ENCODE results near the gene PDE9A. TPM values are rescaled to one million over a fixed set of nuclear protein-coding genes. Genes with fewer than 3 reads are reported as not detected.

The PDE9A gene
- total RNA-seq, 1 donor from 2014 or later = 27.4 TPM

- Mint-ChIP-seq H3K4me3 (no peak overlapping the region), H3K36me3 (peaks cover 19% of the 10 kb centered on the region), H3K27me3 (ENCODE audit: low read depth) (no peaks in the 10 kb centered on the region), H3K27ac (no peak overlapping the region), H3K4me1 (no peaks in the 10 kb centered on the region), H3K9me3 (no peaks in the 10 kb centered on the region)
- TF ChIP-seq CTCF (IDR thresholded peaks at IDR 0.05; ENCODE audit: unreplicated experiment) = no peak
- no peak for DNase-seq (ENCODE audit: low spot score in 2 of 2, unreplicated experiment in 2 of 2)
Observed at GRCh38 chr21:42759594-42759927, 106.1 kb downstream of the PDE9A start.

- Mint-ChIP-seq H3K27me3 (ENCODE audit: low read depth) (no peaks in the 10 kb centered on the region), H3K27ac (no peak overlapping the region), H3K4me1 (no peaks in the 10 kb centered on the region), H3K36me3 (peaks cover 21% of the 10 kb centered on the region), H3K4me3 (no peak overlapping the region), H3K9me3 (no peaks in the 10 kb centered on the region)
- TF ChIP-seq CTCF (IDR thresholded peaks at IDR 0.05; ENCODE audit: unreplicated experiment) = no peak
- no peak for DNase-seq (ENCODE audit: low spot score in 2 of 2, unreplicated experiment in 2 of 2)
Observed at GRCh38 chr21:42760361-42760950, 107.0 kb downstream of the PDE9A start.

- H3K9me3 Mint-ChIP-seq = no peaks in the 10 kb centered on the region
- H3K27ac Mint-ChIP-seq = no peak overlapping the region
Observed at GRCh38 chr21:42760951-42761751, 107.7 kb downstream of the PDE9A start.

GRCh38 chr21:42761776-42762335, 108.4 kb downstream of the PDE9A start:
- Mint-ChIP-seq H3K9me3 (no peaks in the 10 kb centered on the region), H3K27me3 (ENCODE audit: low read depth) (no peaks in the 10 kb centered on the region), H3K27ac (no peak overlapping the region), H3K4me3 (no peak overlapping the region), H3K36me3 (peaks cover 25% of the 10 kb centered on the region), H3K4me1 (no peaks in the 10 kb centered on the region)
- no peak for TF ChIP-seq CTCF (IDR thresholded peaks at IDR 0.05; ENCODE audit: unreplicated experiment)
- no peak for DNase-seq (ENCODE audit: low spot score in 2 of 2, unreplicated experiment in 2 of 2)

More at GRCh38 chr21:42760951-42761751, 107.7 kb downstream of the PDE9A start:
- no peak overlapping the region for H3K4me3 Mint-ChIP-seq
- peaks cover 24% of the 10 kb centered on the region for H3K36me3 Mint-ChIP-seq
- TF ChIP-seq CTCF (IDR thresholded peaks at IDR 0.05; ENCODE audit: unreplicated experiment) = no peak
- no peaks in the 10 kb centered on the region for H3K4me1 Mint-ChIP-seq
- no peaks in the 10 kb centered on the region for H3K27me3 Mint-ChIP-seq (ENCODE audit: low read depth)
- DNase-seq (ENCODE audit: low spot score in 2 of 2, unreplicated experiment in 2 of 2) = no peak

GRCh38 chr21:42763581-42764442, 110.4 kb downstream of the PDE9A start:
- TF ChIP-seq CTCF (IDR thresholded peaks at IDR 0.05; ENCODE audit: unreplicated experiment) = no peak
- DNase-seq (ENCODE audit: low spot score in 2 of 2, unreplicated experiment in 2 of 2) = no peak
- Mint-ChIP-seq H3K9me3 (no peaks in the 10 kb centered on the region), H3K4me1 (no peaks in the 10 kb centered on the region), H3K4me3 (no peak overlapping the region), H3K36me3 (peaks cover 28% of the 10 kb centered on the region), H3K27ac (no peak overlapping the region), H3K27me3 (ENCODE audit: low read depth) (no peaks in the 10 kb centered on the region)

Data from mesothelial cell of epicardium (in vitro differentiated cells).